ENCODE results near the gene GIGYF2. TPM values are rescaled to one million over a fixed set of nuclear protein-coding genes. Genes with fewer than 3 reads are reported as not detected.

GIGYF2 gene
- total RNA-seq, 1 experiment from 2014 or later = 55.3 TPM

DNA sequence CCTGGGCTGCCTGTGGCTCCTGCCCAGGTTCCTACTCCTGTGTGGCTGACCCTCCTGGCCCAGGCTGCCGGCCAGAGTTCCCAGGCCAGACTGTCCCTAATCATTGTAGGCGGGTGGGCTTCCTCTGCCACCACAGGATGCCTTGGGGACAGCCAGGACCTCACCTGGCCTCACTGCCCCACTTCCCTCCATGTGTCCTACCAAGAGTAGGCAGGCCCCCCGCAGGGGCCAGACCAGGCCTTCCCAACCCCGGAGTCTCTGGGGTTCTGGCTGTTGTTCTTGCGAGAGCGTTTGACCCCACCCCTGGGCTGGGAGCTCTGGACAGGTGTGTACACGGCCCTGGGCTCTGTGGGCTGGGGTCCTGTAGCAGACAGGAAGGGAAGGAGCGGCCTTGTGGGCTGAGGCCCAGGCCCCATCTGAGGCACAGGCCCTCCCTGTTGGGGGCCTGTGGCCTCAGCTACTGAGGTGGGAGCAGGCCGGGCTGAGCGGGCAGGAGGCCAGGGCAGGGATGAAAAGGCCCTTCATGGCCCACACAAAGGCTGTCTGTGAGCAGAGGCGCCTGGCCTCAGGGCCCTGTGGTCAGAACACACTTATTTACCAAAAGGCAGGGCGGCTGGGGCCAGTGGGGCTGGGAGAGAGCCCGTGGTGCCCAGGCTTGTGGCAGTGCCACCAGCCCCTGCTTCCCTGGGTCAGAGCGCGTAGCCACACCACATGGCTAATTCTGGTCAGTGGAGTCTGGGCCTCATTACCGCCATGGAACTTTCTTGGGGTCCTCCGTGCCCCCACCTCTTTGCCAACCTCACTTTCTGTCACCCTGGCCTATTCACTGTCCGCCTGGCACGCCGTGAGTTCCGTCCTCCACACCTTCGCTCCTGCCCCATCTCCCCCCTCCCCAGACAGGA is 175.0 kb downstream of the GIGYF2 start:
- H3K27me3 Mint-ChIP-seq (ENCODE audit: low read depth) = peaks cover 19% of the 10 kb centered on the region

More for the DNA sequence above, 175.0 kb downstream of the GIGYF2 start:
- H3K79me2 ChIP-seq (ENCODE audit: insufficient read depth, low read length) = no peaks in the 10 kb centered on the region
- H2BK5ac ChIP-seq (ENCODE audit: insufficient read length, low read length) = no peak overlapping the region
- H2AFZ ChIP-seq (ENCODE audit: low read length) = no peak overlapping the region
- no peak overlapping the region for H3K14ac ChIP-seq (ENCODE audit: insufficient read depth, low read length)
- H3K23me2 ChIP-seq (ENCODE audit: insufficient read length, low read depth, low read length, poor library complexity, severe bottlenecking) = peaks cover 7% of the 10 kb centered on the region
- H3K4me2 ChIP-seq (ENCODE audit: insufficient read depth, insufficient read length, low read length) = no peak overlapping the region
- H3K9me3 Mint-ChIP-seq = no peaks in the 10 kb centered on the region; a peak in 1 of 5 replicates
- H3K27ac Mint-ChIP-seq = no peak overlapping the region
- no peak for DNase-seq
- H3K56ac ChIP-seq (ENCODE audit: insufficient read length, low read depth, low read length) = no peak overlapping the region
- H3K4me3 Mint-ChIP-seq = no peak overlapping the region
- H3K27me3 ChIP-seq (ENCODE audit: insufficient read depth, low read length) = peaks cover 1% of the 10 kb centered on the region; the same call in 1 of the 2 replicates
- H3T11ph ChIP-seq (ENCODE audit: low read length) = no peak overlapping the region
- no peak overlapping the region for H2BK12ac ChIP-seq (ENCODE audit: insufficient read length, low read depth, low read length)
- peaks cover 0 to 11% of the 10 kb centered on the region in 2 experiments; a peak in 2 of 4 replicates for H3K4me1 Mint-ChIP-seq
- no peak overlapping the region for H3K18ac ChIP-seq (ENCODE audit: insufficient read length, low read depth, low read length)
- no peaks in the 10 kb centered on the region for H3K9me3 ChIP-seq (ENCODE audit: control insufficient read depth, low read depth, low read length)
- H4K8ac ChIP-seq (replicated peaks; ENCODE audit: insufficient read length, low read depth, low read length) = no peak overlapping the region
- TF ChIP-seq CTCF (conservative IDR thresholded peaks at IDR 0.05) = no peak
- H3K36me3 Mint-ChIP-seq (ENCODE audit: insufficient read depth in 1 of 3, low read depth in 3 of 3) = no peaks in the 10 kb centered on the region; a peak in 1 of 7 replicates
- no peak overlapping the region for H3K4ac ChIP-seq (ENCODE audit: low read depth, low read length)
- no peak overlapping the region for H4K91ac ChIP-seq (ENCODE audit: insufficient read length, low read depth, low read length)
- H2BK120ac ChIP-seq (ENCODE audit: low read depth, low read length, poor library complexity, severe bottlenecking) = no peak overlapping the region
- no peak overlapping the region for H2AK5ac ChIP-seq (ENCODE audit: insufficient read length, low read length)
- no peak overlapping the region for H2BK20ac ChIP-seq (ENCODE audit: low read depth, low read length, poor library complexity, severe bottlenecking)
- no peak overlapping the region for H3K9ac ChIP-seq (ENCODE audit: extremely low read depth, insufficient read length, low read length)
- H4K5ac ChIP-seq (ENCODE audit: insufficient read length, low read depth, low read length) = no peak overlapping the region
- H3K79me1 ChIP-seq (ENCODE audit: insufficient read depth, low read depth, low read length, poor library complexity, severe bottlenecking) = no peaks in the 10 kb centered on the region
- no peak overlapping the region for H2BK15ac ChIP-seq (ENCODE audit: low read depth, low read length)
- no CpG with 5 or more reads among the region's 22 CpGs for WGBS (ENCODE audit: extremely low coverage, insufficient read length, low lambda C conversion rate)
- no peak overlapping the region for H3K27ac ChIP-seq (ENCODE audit: insufficient read length, low read depth, low read length)
- H3K4me1 ChIP-seq (ENCODE audit: insufficient read depth, low read length) = no peaks in the 10 kb centered on the region
- no peak overlapping the region for H3K23ac ChIP-seq (ENCODE audit: insufficient read length, low read depth, low read length)
- H4K20me1 ChIP-seq (ENCODE audit: control insufficient read depth, insufficient read depth, insufficient read length) = no peaks in the 10 kb centered on the region

Data from H9 (cell line).